LHCN-M2 (cell line): Measurements from ENCODE around the gene UVSSA. TPM values are rescaled to one million over a fixed set of nuclear protein-coding genes. Genes with fewer than 3 reads are reported as not detected.

ENCODE experiments used
- DNase-seq: peaks from one replicate; pipeline ENCODE4 v3.0.0-alpha.2; 2012; ENCODE audit warnings: low read depth
- total RNA-seq: library from RNA; depleted of rRNA; stranded (reverse); fragments of >200 nt; gene quantifications from 2 replicates; pipeline ENCODE4 v1.2.3, GENCODE V29; 2014

UVSSA gene
- total RNA-seq, 1 experiment from 2014 or later = 11.1 TPM

GRCh38 chr4:1316537-1317168, 30.4 kb upstream of the UVSSA start:
- no peak for DNase-seq

- no peak for DNase-seq
Measured at GRCh38 chr4:1317177-1318045, 29.6 kb upstream of the UVSSA start.

GRCh38 chr4:1318046-1318375, 29.0 kb upstream of the UVSSA start:
- DNase-seq = no peak

GRCh38 chr4:1318488-1319213, 28.4 kb upstream of the UVSSA start:
- no peak for DNase-seq

GRCh38 chr4:1321486-1321885, 25.5 kb upstream of the UVSSA start:
- no peak for DNase-seq

- DNase-seq = no peak
Measured at GRCh38 chr4:1321946-1322650, 24.9 kb upstream of the UVSSA start.

GRCh38 chr4:1323280-1323634, 23.8 kb upstream of the UVSSA start:
- no peak for DNase-seq

- DNase-seq = peak; percentile 95
Measured at GRCh38 chr4:1323635-1324442, 23.2 kb upstream of the UVSSA start.

- peak; percentile 52 for DNase-seq
Measured at GRCh38 chr4:1324443-1325175, 22.4 kb upstream of the UVSSA start.

GRCh38 chr4:1325176-1325480, 21.9 kb upstream of the UVSSA start:
- no peak for DNase-seq

- DNase-seq = no peak
Measured at GRCh38 chr4:1325681-1326635, 21.1 kb upstream of the UVSSA start.

- no peak for DNase-seq
Measured at GRCh38 chr4:1326751-1327525, 20.1 kb upstream of the UVSSA start.

GRCh38 chr4:1327526-1328266, 19.3 kb upstream of the UVSSA start:
- DNase-seq = no peak

GRCh38 chr4:1328267-1329155, 18.5 kb upstream of the UVSSA start:
- no peak for DNase-seq

GRCh38 chr4:1329408-1330371, 17.3 kb upstream of the UVSSA start:
- no peak for DNase-seq
